Transverse colon (tissue), 4 donors: ENCODE results near the gene ODF4. TPM values are rescaled to one million over a fixed set of nuclear protein-coding genes. Genes with fewer than 3 reads are reported as not detected.

Experiments
- DNase-seq: peaks from one replicate; pipeline ENCODE4 v3.0.0-alpha.2; 2019
- H3K27ac ChIP-seq, 4 donors: fragments of 200-600 bp; sonication (generic); 2 replicates each; pipeline ENCODE4 v1.5.1; 2016 to 2018; ENCODE audit warnings: inconsistent platforms in 4 of 4
- H3K27me3 ChIP-seq: fragments of 200-600 bp; sonication (generic); 2 replicates; pipeline ENCODE4 v1.5.1; 2017; ENCODE audit warnings: inconsistent platforms
- H3K36me3 ChIP-seq, 4 donors: fragments of 200-600 bp; sonication (generic); 2 replicates each; pipeline ENCODE4 v1.5.1; 2017 to 2019; ENCODE audit warnings: inconsistent platforms in 4 of 4
- H3K4me1 ChIP-seq, 4 donors: fragments of 200-600 bp; sonication (generic); 2 replicates each; pipeline ENCODE4 v1.5.1; 2017 to 2020; ENCODE audit warnings: inconsistent platforms in 4 of 4
- H3K4me3 ChIP-seq, 4 donors: fragments of 200-600 bp; sonication (generic); 1 replicate in 1 of 4; 2 replicates in 3 of 4; pipeline versions ENCODE4 v1.5.1 to v1.6.1; 2017 to 2019; ENCODE audit warnings: inconsistent platforms in 4 of 4
- H3K9me3 ChIP-seq, 2 donors: fragments of 200-600 bp; sonication (generic); 2 replicates each; pipeline ENCODE4 v1.5.1; 2017 to 2019; ENCODE audit warnings: inconsistent platforms in 2 of 2
- EP300 ChIP-seq: sonication (generic); formaldehyde crosslinking; IDR thresholded peaks from one replicate; pipeline ENCODE4 v1.6.1; 2017; ENCODE audit warnings: antibody characterized with exemption, low read depth
- POLR2A ChIP-seq: fragments of 450-650 bp; IDR thresholded peaks from one replicate; pipeline ENCODE4 v1.6.1; 2016; ENCODE audit warnings: antibody characterized with exemption, mild to moderate bottlenecking, moderate library complexity
- POLR2AphosphoS5 ChIP-seq, 3 donors: sonication (generic); formaldehyde crosslinking; IDR thresholded peaks; one replicate each; pipeline ENCODE4 v1.6.1; 2016; ENCODE audit warnings: antibody characterized with exemption in 3 of 3
- WGBS, 2 donors: methylation state at CpG; one replicate each; pipeline ENCODE4 v1.1.5; 2018; ENCODE audit warnings: low coverage in 1 of 2; 5-methylcytosine and 5-hydroxymethylcytosine counted together
- in situ Hi-C, 4 donors: fragments of 200-750 bp; cut with MboI; loops; one replicate each; pipeline versions ENCODE4 v1.15.0 to v1.15.1; 2017; ENCODE audit warnings: low sequenced_read_pairs in 3 of 4, low pct_ligation_motif_present in 1 of 4, low pct_unique_long_range_greater_than_20kb in 1 of 4
- intact Hi-C: fragments of 100-400 bp; cut with DNase I; formaldehyde crosslinking; loops from one replicate; pipeline ENCODE4 v1.15.1; 2023; ENCODE audit warnings: low total_unique reads
- total RNA-seq, 4 donors: library from RNA; depleted of rRNA; stranded (reverse); fragments of >200 nt; gene quantifications; one replicate each; pipeline ENCODE4 v1.1.0, GENCODE V29; 2016
- TF ChIP-seq, protein P1 (sequence below), 5 experiments: fragments of 200-600 bp in 3 of 5; fragments of 450-650 bp in 2 of 5; sonication (generic) in 3 of 5; IDR thresholded peaks; 1 replicate in 2 of 5; 2 replicates in 3 of 5; pipeline ENCODE4 v1.5.1; 2016 to 2017; ENCODE audit warnings: antibody characterized with exemption in 5 of 5, inconsistent platforms in 3 of 5, mild to moderate bottlenecking in 2 of 5, moderate library complexity in 1 of 5

Gene ODF4
- total RNA-seq, 4 donors from 2014 or later: not detected

DNA sequence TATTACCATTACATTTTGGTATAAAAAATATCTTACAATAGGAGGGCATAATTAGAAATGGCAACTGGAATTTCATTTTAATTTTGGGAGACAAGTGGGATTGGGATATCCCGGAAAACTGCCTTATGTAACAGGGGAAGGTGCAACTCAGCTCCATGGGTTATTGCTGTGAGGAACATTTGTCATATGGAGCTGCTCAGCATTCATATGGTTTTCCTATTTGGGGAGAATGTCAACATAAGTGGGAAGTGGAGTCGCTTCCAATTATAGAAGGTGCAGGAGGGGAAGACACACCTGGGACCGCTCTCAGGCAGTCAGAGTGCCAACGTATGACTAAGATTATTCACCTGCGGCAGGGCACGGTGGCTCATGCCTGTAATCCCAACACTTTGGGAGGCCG, 10.7 kb downstream of the ODF4 start:
- Histone ChIP-seq H3K27ac (no peak overlapping the region), H3K4me1 (no peaks in the 10 kb centered on the region), H3K36me3 (no peaks in the 10 kb centered on the region), H3K27me3 (peaks cover 20% of the 10 kb centered on the region), H3K9me3 (no peaks in the 10 kb centered on the region), H3K4me3 (no peak overlapping the region)
- intact Hi-C loops (loop anchor here (5.0 kb wide), 1 partner anchor 808 kb away; no protein-coding TSS in a partner anchor), in situ Hi-C loops (no loop called here)
- no peak for DNase-seq
- WGBS, 2 donors: 81 to 82% methylated on average over 7 of the region's 7 CpGs
- no peak for TF ChIP-seq POLR2A
- TF ChIP-seq POLR2AphosphoS5 (IDR thresholded peaks at IDR 0.05): no peak
- TF ChIP-seq, protein P1, sequence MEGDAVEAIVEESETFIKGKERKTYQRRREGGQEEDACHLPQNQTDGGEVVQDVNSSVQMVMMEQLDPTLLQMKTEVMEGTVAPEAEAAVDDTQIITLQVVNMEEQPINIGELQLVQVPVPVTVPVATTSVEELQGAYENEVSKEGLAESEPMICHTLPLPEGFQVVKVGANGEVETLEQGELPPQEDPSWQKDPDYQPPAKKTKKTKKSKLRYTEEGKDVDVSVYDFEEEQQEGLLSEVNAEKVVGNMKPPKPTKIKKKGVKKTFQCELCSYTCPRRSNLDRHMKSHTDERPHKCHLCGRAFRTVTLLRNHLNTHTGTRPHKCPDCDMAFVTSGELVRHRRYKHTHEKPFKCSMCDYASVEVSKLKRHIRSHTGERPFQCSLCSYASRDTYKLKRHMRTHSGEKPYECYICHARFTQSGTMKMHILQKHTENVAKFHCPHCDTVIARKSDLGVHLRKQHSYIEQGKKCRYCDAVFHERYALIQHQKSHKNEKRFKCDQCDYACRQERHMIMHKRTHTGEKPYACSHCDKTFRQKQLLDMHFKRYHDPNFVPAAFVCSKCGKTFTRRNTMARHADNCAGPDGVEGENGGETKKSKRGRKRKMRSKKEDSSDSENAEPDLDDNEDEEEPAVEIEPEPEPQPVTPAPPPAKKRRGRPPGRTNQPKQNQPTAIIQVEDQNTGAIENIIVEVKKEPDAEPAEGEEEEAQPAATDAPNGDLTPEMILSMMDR (IDR thresholded peaks at IDR 0.05): no peak
- no peak for TF ChIP-seq EP300

DNA sequence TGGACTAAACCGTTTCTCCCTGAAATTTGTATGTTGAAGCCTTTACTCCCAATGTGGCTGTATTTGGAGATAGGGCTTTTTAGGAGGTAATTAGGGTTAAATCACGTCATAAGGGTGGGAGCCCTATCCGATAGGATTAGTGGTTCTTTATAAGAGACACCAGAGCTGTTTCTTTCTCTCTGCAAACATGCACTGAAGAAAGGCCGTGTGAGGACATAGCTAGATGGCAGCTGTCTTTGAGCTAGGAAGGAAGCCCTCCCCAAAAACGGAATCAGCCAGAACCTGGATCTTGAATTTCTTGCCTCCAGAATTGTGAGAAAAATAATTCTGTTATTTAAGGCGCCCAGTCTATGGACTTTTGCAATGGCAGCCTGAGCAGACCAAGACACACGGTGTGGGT, 14.1 kb downstream of the ODF4 start:
- Histone ChIP-seq H3K36me3 (no peaks in the 10 kb centered on the region), H3K4me3 (no peak overlapping the region), H3K27me3 (no peaks in the 10 kb centered on the region), H3K27ac (no peak overlapping the region), H3K9me3 (no peaks in the 10 kb centered on the region), H3K4me1 (no peaks in the 10 kb centered on the region)
- no peak for DNase-seq
- WGBS, 2 donors: 78 to 82% methylated on average over 6 to 7 of the region's 7 CpGs
- in situ Hi-C loops (no loop called here), intact Hi-C loops (loop anchor here (5.0 kb wide), 1 partner anchor 811 kb away; no protein-coding TSS in a partner anchor)
- TF ChIP-seq POLR2AphosphoS5 (IDR thresholded peaks at IDR 0.05): no peak
- no peak for TF ChIP-seq POLR2A
- TF ChIP-seq, protein P1 (IDR thresholded peaks at IDR 0.05): no peak
- TF ChIP-seq EP300: no peak

DNA sequence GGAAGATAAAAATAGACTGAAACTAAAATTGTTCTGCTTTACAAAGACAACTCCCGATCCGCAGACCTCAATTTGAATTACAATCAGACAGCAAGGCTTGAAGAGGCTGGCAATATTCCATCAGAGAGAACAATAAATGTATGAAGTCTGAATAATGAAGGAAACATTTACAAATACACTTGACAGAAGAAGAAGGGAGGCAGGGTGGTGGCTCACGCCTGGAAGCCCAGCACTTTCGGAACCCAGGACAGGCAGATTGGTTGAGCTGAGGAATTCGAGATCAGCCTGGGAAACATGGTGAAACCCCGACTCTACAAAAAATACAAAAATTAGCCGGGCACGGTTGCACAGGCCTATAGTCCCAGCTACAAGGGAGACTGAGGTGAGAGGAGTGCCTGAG, 14.6 kb downstream of the ODF4 start:
- no peak for DNase-seq
- no peaks in the 10 kb centered on the region for H3K9me3 ChIP-seq
- WGBS, 2 donors: 32 to 71% methylated on average over 2 to 8 of the region's 8 CpGs
- H3K36me3 ChIP-seq: no peaks in the 10 kb centered on the region
- in situ Hi-C loops: no loop called here
- no peak overlapping the region for H3K4me3 ChIP-seq
- H3K4me1 ChIP-seq: no peaks in the 10 kb centered on the region
- H3K27ac ChIP-seq: no peak overlapping the region
- intact Hi-C loops: loop anchor here (5.0 kb wide), 1 partner anchor 812 kb away; no protein-coding TSS in a partner anchor
- TF ChIP-seq, protein P1 (IDR thresholded peaks at IDR 0.05): no peak
- TF ChIP-seq EP300: no peak
- TF ChIP-seq POLR2AphosphoS5 (IDR thresholded peaks at IDR 0.05): no peak
- no peak for TF ChIP-seq POLR2A
- no peaks in the 10 kb centered on the region for H3K27me3 ChIP-seq

DNA sequence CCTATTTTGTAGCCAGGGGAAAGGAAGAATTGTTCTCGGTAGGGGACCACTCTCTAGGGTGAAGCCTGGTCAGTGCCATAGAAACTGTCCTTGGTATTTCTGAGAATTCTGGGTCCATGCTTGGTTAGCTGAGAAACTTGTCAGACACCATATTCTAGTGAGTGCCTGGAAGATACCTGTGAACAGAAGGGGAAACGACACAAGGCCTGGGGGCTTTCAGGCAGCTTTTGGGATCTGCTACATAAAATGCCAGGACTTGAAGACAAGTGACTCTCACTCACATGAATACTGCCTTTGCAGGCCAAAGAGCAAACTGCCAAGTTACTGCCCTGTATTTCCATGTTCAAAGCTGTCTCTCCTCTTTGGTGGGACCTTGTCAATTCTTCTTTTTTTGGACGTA, 18.3 kb downstream of the ODF4 start:
- Histone ChIP-seq H3K36me3 (no peaks in the 10 kb centered on the region), H3K27me3 (no peaks in the 10 kb centered on the region), H3K9me3 (no peaks in the 10 kb centered on the region), H3K4me3 (no peak overlapping the region), H3K27ac (no peak overlapping the region), H3K4me1 (no peaks in the 10 kb centered on the region)
- TF ChIP-seq EP300 (no peak), POLR2AphosphoS5 (IDR thresholded peaks at IDR 0.05) (no peak), POLR2A (no peak)
- TF ChIP-seq, protein P1 (IDR thresholded peaks at IDR 0.05): no peak
- intact Hi-C loops (no loop called here), in situ Hi-C loops (no loop called here)
- WGBS, 2 donors: 94 to 97% methylated on average over 3 of the region's 3 CpGs
- DNase-seq: no peak
